ENCODE results near the gene CDC6.

CDC6 gene

GRCh38 chr17:40287494-40288369, at the start of gene CDC6:
TSS of gene CDC6 (plus strand) at chr17:40287879. CDS start at chr17:40289421, 1,542 bp downstream.
- DNase-seq = peak; percentile 99

GRCh38 chr17:40241252-40241834, 46.3 kb upstream of the CDC6 start:
- DNase-seq = no peak

- DNase-seq = no peak
These were observed 44.9 kb upstream of the CDC6 start for GRCh38 chr17:40242774-40243173.

- DNase-seq = no peak
These were observed 43.9 kb upstream of the CDC6 start for GRCh38 chr17:40243761-40244160.

- no peak for DNase-seq
These were observed 43.4 kb upstream of the CDC6 start for GRCh38 chr17:40244255-40244654.

GRCh38 chr17:40247926-40248495, 39.7 kb upstream of the CDC6 start:
- no peak for DNase-seq

GRCh38 chr17:40248507-40248906, 39.2 kb upstream of the CDC6 start:
- no peak for DNase-seq

- DNase-seq = no peak
These were observed 36.1 kb upstream of the CDC6 start for GRCh38 chr17:40251576-40251975.

GRCh38 chr17:40253565-40253964, 34.1 kb upstream of the CDC6 start:
- no peak for DNase-seq

GRCh38 chr17:40259505-40259904, 28.2 kb upstream of the CDC6 start:
- no peak for DNase-seq

GRCh38 chr17:40260528-40260927, 27.2 kb upstream of the CDC6 start:
- DNase-seq = no peak

- DNase-seq = no peak
These were observed 23.1 kb upstream of the CDC6 start for GRCh38 chr17:40264458-40265185.

GRCh38 chr17:40265337-40265736, 22.3 kb upstream of the CDC6 start:
- DNase-seq = no peak

GRCh38 chr17:40266882-40267281, 20.8 kb upstream of the CDC6 start:
- DNase-seq = no peak

- DNase-seq = no peak
These were observed 19.5 kb upstream of the CDC6 start for GRCh38 chr17:40268141-40268712.

- DNase-seq = no peak
These were observed 9.3 kb upstream of the CDC6 start for GRCh38 chr17:40278414-40278813.

GRCh38 chr17:40279402-40279801, 8.3 kb upstream of the CDC6 start:
- no peak for DNase-seq

- no peak for DNase-seq
These were observed 6.0 kb upstream of the CDC6 start for GRCh38 chr17:40281663-40282062.

GRCh38 chr17:40283662-40284061, 4.0 kb upstream of the CDC6 start:
- DNase-seq = no peak

- no peak for DNase-seq
These were observed 3.5 kb upstream of the CDC6 start for GRCh38 chr17:40284085-40284713.

GRCh38 chr17:40286473-40286872, 1.2 kb upstream of the CDC6 start:
- no peak for DNase-seq

- DNase-seq = no peak
These were observed 553 bp upstream of the CDC6 start for GRCh38 chr17:40287159-40287493.
